H9 (cell line): Measurements from ENCODE around the gene GPR161. TPM values are rescaled to one million over a fixed set of nuclear protein-coding genes. Genes with fewer than 3 reads are reported as not detected.
A peak's percentile ranks its signal among the peaks of the same experiment; 100 is the strongest.

Experiments used
- DNase-seq: peaks from one replicate; pipeline ENCODE4 v3.0.0-alpha.2; 2017
- H2AFZ ChIP-seq: one replicate; pipeline ENCODE4 v1.6.1; 2013; ENCODE audit warnings: mild to moderate bottlenecking, low read length, control low read depth, moderate library complexity
- H2AK5ac ChIP-seq: 2 replicates; pipeline ENCODE4 v1.6.1; 2013; ENCODE audit warnings: low read length, control low read depth, mixed read lengths; ENCODE audit not compliant: insufficient read length
- H2BK120ac ChIP-seq: one replicate; pipeline ENCODE4 v1.6.1; 2013; ENCODE audit warnings: low read depth, mild to moderate bottlenecking, low read length, control low read depth, inconsistent platforms; ENCODE audit not compliant: poor library complexity, severe bottlenecking
- H2BK12ac ChIP-seq: 2 replicates; pipeline ENCODE4 v1.6.1; 2013; ENCODE audit warnings: low read length, control low read depth, mixed read lengths, low read depth; ENCODE audit not compliant: insufficient read length
- H2BK15ac ChIP-seq: 2 replicates; pipeline ENCODE4 v1.6.1; 2013; ENCODE audit warnings: low read depth, low read length, control low read depth
- H2BK20ac ChIP-seq: one replicate; pipeline ENCODE4 v1.6.1; 2013; ENCODE audit warnings: low read depth, mild to moderate bottlenecking, low read length, control low read depth, inconsistent platforms; ENCODE audit not compliant: poor library complexity, severe bottlenecking
- H2BK5ac ChIP-seq: 2 replicates; pipeline ENCODE4 v1.6.1; 2013; ENCODE audit warnings: low read length, control low read depth, mixed read lengths; ENCODE audit not compliant: insufficient read length
- H3K14ac ChIP-seq: 2 replicates; pipeline ENCODE4 v1.6.1; 2013; ENCODE audit warnings: low read length, control low read depth; ENCODE audit not compliant: insufficient read depth
- H3K18ac ChIP-seq: 2 replicates; pipeline ENCODE4 v1.6.1; 2013; ENCODE audit warnings: low read depth, mild to moderate bottlenecking, mixed read lengths, low read length, control low read depth; ENCODE audit not compliant: insufficient read length
- H3K23ac ChIP-seq: 2 replicates; pipeline ENCODE4 v1.6.1; 2013; ENCODE audit warnings: low read length, control low read depth, mixed read lengths, low read depth; ENCODE audit not compliant: insufficient read length
- H3K23me2 ChIP-seq: 2 replicates; pipeline ENCODE4 v1.6.1; 2013; ENCODE audit warnings: low read depth, mild to moderate bottlenecking, mixed read lengths, low read length, control low read depth; ENCODE audit not compliant: insufficient read length, poor library complexity, severe bottlenecking
- H3K27ac ChIP-seq: 2 replicates; pipeline ENCODE4 v1.5.1; 2013; ENCODE audit warnings: low read length, control low read depth, mixed read lengths, low read depth; ENCODE audit not compliant: insufficient read length
- H3K27me3 ChIP-seq: 2 replicates; pipeline ENCODE4 v1.6.1; 2013; ENCODE audit warnings: low read length, control low read depth, inconsistent platforms; ENCODE audit not compliant: insufficient read depth
- H3K4ac ChIP-seq: 2 replicates; pipeline ENCODE4 v1.6.1; 2013; ENCODE audit warnings: low read depth, mild to moderate bottlenecking, control low read depth, inconsistent platforms, low read length, moderate library complexity
- H3K4me1 ChIP-seq: 2 replicates; pipeline ENCODE4 v1.6.1; 2013; ENCODE audit warnings: low read length, control low read depth, inconsistent platforms; ENCODE audit not compliant: insufficient read depth
- H3K4me2 ChIP-seq: 2 replicates; pipeline ENCODE4 v1.6.1; 2013; ENCODE audit warnings: low read length, control low read depth, mixed read lengths; ENCODE audit not compliant: insufficient read length, insufficient read depth
- H3K56ac ChIP-seq: 2 replicates; pipeline ENCODE4 v1.6.1; 2013; ENCODE audit warnings: low read depth, mild to moderate bottlenecking, mixed read lengths, low read length, control low read depth; ENCODE audit not compliant: insufficient read length
- H3K79me1 ChIP-seq: 2 replicates; pipeline ENCODE4 v1.6.1; 2013; ENCODE audit warnings: low read depth, mild to moderate bottlenecking, moderate library complexity, low read length, control low read depth, inconsistent platforms; ENCODE audit not compliant: insufficient read depth, poor library complexity, severe bottlenecking
- H3K79me2 ChIP-seq: 2 replicates; pipeline ENCODE4 v1.6.1; 2013; ENCODE audit warnings: low read length, control low read depth, inconsistent platforms; ENCODE audit not compliant: insufficient read depth
- H3K9ac ChIP-seq: 2 replicates; pipeline ENCODE4 v1.6.1; 2013; ENCODE audit warnings: low read length, control low read depth, mixed read lengths; ENCODE audit not compliant: insufficient read length; ENCODE audit errors: extremely low read depth
- H3K9me3 ChIP-seq: one replicate; pipeline ENCODE4 v1.6.1; 2013; ENCODE audit warnings: low read depth, low read length, inconsistent platforms; ENCODE audit not compliant: control insufficient read depth
- H3T11ph ChIP-seq: one replicate; pipeline ENCODE4 v1.6.1; 2013; ENCODE audit warnings: mild to moderate bottlenecking, low read length, control low read depth, inconsistent platforms
- H4K20me1 ChIP-seq: one replicate; pipeline ENCODE4 v1.6.1; 2013; ENCODE audit not compliant: control insufficient read depth, insufficient read length, insufficient read depth
- H4K5ac ChIP-seq: 2 replicates; pipeline ENCODE4 v1.6.1; 2013; ENCODE audit warnings: low read depth, mild to moderate bottlenecking, mixed read lengths, low read length, control low read depth; ENCODE audit not compliant: insufficient read length
- H4K8ac ChIP-seq: replicated peaks from 2 replicates; pipeline ENCODE4 v1.6.1; 2013; ENCODE audit warnings: low read length, control low read depth, mixed read lengths, low read depth; ENCODE audit not compliant: insufficient read length
- H4K91ac ChIP-seq: 2 replicates; pipeline ENCODE4 v1.6.1; 2013; ENCODE audit warnings: low read depth, mild to moderate bottlenecking, moderate library complexity, mixed read lengths, low read length, control low read depth; ENCODE audit not compliant: insufficient read length
- H3K27ac Mint-ChIP-seq, 3 experiments: 2 replicates in 2 of 3; 3 replicates in 1 of 3; pipeline ENCODE4 v1.8.0; 2020 to 2021; ENCODE audit warnings: mixed read lengths in 3 of 3, mild to moderate bottlenecking in 1 of 3, moderate library complexity in 1 of 3
- H3K27me3 Mint-ChIP-seq: 2 replicates; pipeline ENCODE4 v1.8.0; 2021; ENCODE audit warnings: low read depth, mild to moderate bottlenecking, moderate library complexity, mixed read lengths
- H3K36me3 Mint-ChIP-seq, 3 experiments: 2 replicates in 2 of 3; 3 replicates in 1 of 3; pipeline ENCODE4 v1.8.0; 2020 to 2021; ENCODE audit warnings: low read depth in 3 of 3, mixed read lengths in 3 of 3; ENCODE audit not compliant: insufficient read depth in 1 of 3
- H3K4me1 Mint-ChIP-seq, 2 experiments: 2 replicates each; pipeline ENCODE4 v1.8.0; 2020; ENCODE audit warnings: mixed read lengths in 2 of 2
- H3K4me3 Mint-ChIP-seq, 2 experiments: 2 replicates in 1 of 2; 3 replicates in 1 of 2; pipeline ENCODE4 v1.8.0; 2020 to 2021; ENCODE audit warnings: mild to moderate bottlenecking in 2 of 2, mixed read lengths in 2 of 2, moderate library complexity in 1 of 2
- H3K9me3 Mint-ChIP-seq, 2 experiments: 2 replicates in 1 of 2; 3 replicates in 1 of 2; pipeline ENCODE4 v1.8.0; 2020; ENCODE audit warnings: mild to moderate bottlenecking in 2 of 2, mixed read lengths in 2 of 2, moderate library complexity in 1 of 2
- CTCF ChIP-seq: fragments of 200-600 bp; sonication (generic); conservative IDR thresholded peaks from 3 replicates; pipeline ENCODE4 v1.8.0; 2021; ENCODE audit warnings: antibody characterized with exemption, mild to moderate bottlenecking
- WGBS: extraction: QIAGEN DNeasy Blood & Tissue Kit; methylation state at CpG from one replicate; pipeline ENCODE4 v1.1.7; 2013; ENCODE audit warnings: missing lambda C conversion rate, low lambda C conversion rate, mixed read lengths; ENCODE audit not compliant: insufficient read length; ENCODE audit errors: extremely low coverage; 5-methylcytosine and 5-hydroxymethylcytosine counted together
- total RNA-seq: library from RNA; stranded (reverse); gene quantifications from 2 replicates; pipeline ENCODE4 v1.2.1, GENCODE V29; 2021

GPR161 gene
- total RNA-seq, 1 experiment from 2014 or later = 10.6 TPM

GRCh38 chr1:168097921-168098528, 38.7 kb downstream of the GPR161 start:
- Histone ChIP-seq H3K4me2 (no peak overlapping the region), H3K27ac (no peak overlapping the region), H3K79me2 (no peaks in the 10 kb centered on the region), H2BK5ac (no peak overlapping the region), H4K91ac (no peak overlapping the region), H2BK12ac (no peak overlapping the region), H3K4ac (no peak overlapping the region), H4K5ac (no peak overlapping the region), H2BK15ac (no peak overlapping the region), H3K23me2 (no peaks in the 10 kb centered on the region), H3K27me3 (no peaks in the 10 kb centered on the region), H2AFZ (no peak overlapping the region), H4K8ac (no peak overlapping the region), H3K23ac (no peak overlapping the region), H3K14ac (no peak overlapping the region; the same call in 1 of the 2 replicates), H4K20me1 (no peaks in the 10 kb centered on the region), H2BK120ac (no peak overlapping the region), H3K9ac (no peak overlapping the region), H2BK20ac (no peak overlapping the region), H3K9me3 (no peaks in the 10 kb centered on the region), H3K79me1 (no peaks in the 10 kb centered on the region), H3K18ac (no peak overlapping the region), H3K56ac (no peak overlapping the region), H2AK5ac (no peak overlapping the region), H3T11ph (no peak overlapping the region), H3K4me1 (no peaks in the 10 kb centered on the region)
- Mint-ChIP-seq H3K27me3 (no peaks in the 10 kb centered on the region), H3K4me3 (no peak overlapping the region), H3K36me3 (peaks cover 4 to 22% (median 9%) of the 10 kb centered on the region in 3 experiments; a peak in 6 of 7 replicates), H3K27ac (peak overlapping the region in 1 of 3 experiments; percentile 21; a peak in 2 of 7 replicates), H3K9me3 (no peaks in the 10 kb centered on the region), H3K4me1 (no peaks in the 10 kb centered on the region)
- DNase-seq = no peak
- WGBS = no CpG with 5 or more reads among the region's 12 CpGs
- no peak for TF ChIP-seq CTCF
